GM12878 (cell line): ENCODE results near the gene ZSCAN26. TPM values are rescaled to one million over a fixed set of nuclear protein-coding genes. Genes with fewer than 3 reads are reported as not detected.

ENCODE experiments used
- ATAC-seq: fragments of 200-7000 bp; cut with Tn5 transposase; 3 replicates; pipeline ENCODE4 v1.9.1; 2020; ENCODE audit warnings: mild to moderate bottlenecking, moderate library complexity
- BruUV-seq: library from RNA; stranded (reverse); fragments of 400-500 nt; replicated peaks from 2 replicates; lab custom pipeline; 2021; lab: Mats Ljungman, UMichigan
- CTCF ChIA-PET: fragments of 300-600 bp; sonication (Branson Sonifier 250); formaldehyde crosslinking; extraction: SDS; loops from one replicate; lab custom pipeline; 2021; ENCODE audit warnings: inconsistent platforms; lab: Yijun Ruan, JAX
- POLR2A ChIA-PET: fragments of 350-600 bp; formaldehyde crosslinking; extraction: SDS; loops from one replicate; lab custom pipeline; 2021; ENCODE audit warnings: inconsistent platforms; lab: Charles Lee
- RAD21 ChIA-PET: fragments of 300-600 bp; sonication (Branson Sonifier 250); formaldehyde crosslinking; loops from one replicate; lab custom pipeline; 2023; ENCODE audit warnings: antibody characterized with exemption; ENCODE audit not compliant: unreplicated experiment; lab: Charles Lee
- SMC1A ChIA-PET: fragments of 300-600 bp; sonication (Branson Sonifier 250); formaldehyde crosslinking; loops from one replicate; lab custom pipeline; 2023; ENCODE audit not compliant: unreplicated experiment, uncharacterized antibody; lab: Charles Lee
- DNase-seq: peaks from one replicate; pipeline ENCODE4 v3.0.0-alpha.2; 2011; ENCODE audit warnings: low read depth, low spot score
- FAIRE-seq: peaks from 3 replicates; lab custom pipeline; 2011; peaks lifted over from hg19 to GRCh38; lab: Jason Lieb, UNC
- H2AFZ ChIP-seq: 2 replicates; pipeline ENCODE4 v1.6.0; 2011; ENCODE audit warnings: low read depth, low read length, control low read depth; ENCODE audit not compliant: control insufficient read depth
- H3K27ac ChIP-seq: 2 replicates; pipeline ENCODE4 v1.5.1; 2011; ENCODE audit warnings: control low read depth; ENCODE audit not compliant: control insufficient read depth, insufficient read depth
- H3K27me3 ChIP-seq, 2 experiments: replicated peaks in 1 of 2; 2 replicates each; pipeline versions ENCODE4 v1.6.0 to v1.6.1; 2011; ENCODE audit warnings: low read length in 1 of 2; ENCODE audit not compliant: control insufficient read depth in 2 of 2, insufficient read depth in 2 of 2
- H3K36me3 ChIP-seq, 2 experiments: 2 replicates each; pipeline ENCODE4 v1.5.1; 2011; ENCODE audit warnings: low read length in 1 of 2; ENCODE audit not compliant: control insufficient read depth in 2 of 2, insufficient read depth in 2 of 2
- H3K4me1 ChIP-seq: 2 replicates; pipeline ENCODE4 v1.6.1; 2011; ENCODE audit warnings: mild to moderate bottlenecking, low read length, moderate library complexity, mixed read lengths; ENCODE audit not compliant: control insufficient read depth, insufficient read depth
- H3K4me2 ChIP-seq: 2 replicates; pipeline ENCODE4 v1.6.0; 2011; ENCODE audit warnings: control low read depth; ENCODE audit not compliant: control insufficient read depth, insufficient read depth
- H3K4me3 ChIP-seq: fragments of 200-600 bp; sonication (generic); 2 replicates; pipeline ENCODE4 v1.5.1; 2016
- H3K79me2 ChIP-seq: 2 replicates; pipeline ENCODE4 v1.6.0; 2011; ENCODE audit warnings: low read length; ENCODE audit not compliant: control insufficient read depth, insufficient read depth
- H3K9ac ChIP-seq: 2 replicates; pipeline ENCODE4 v1.8.0; 2011; ENCODE audit warnings: low read length, control low read depth, mixed read lengths; ENCODE audit not compliant: control insufficient read depth, insufficient read depth
- H3K9me3 ChIP-seq: replicated peaks from 3 replicates; pipeline ENCODE4 v1.5.1; 2011; ENCODE audit warnings: mild to moderate bottlenecking, low read length; ENCODE audit not compliant: control insufficient read depth, insufficient read depth
- H4K20me1 ChIP-seq: 2 replicates; pipeline ENCODE4 v1.6.0; 2011; ENCODE audit not compliant: control insufficient read depth, insufficient read depth
- CBX5 ChIP-seq: sonication (generic); IDR thresholded peaks from 2 replicates; pipeline ENCODE4 v1.6.1; 2016; ENCODE audit warnings: low read depth, moderate library complexity, mild to moderate bottlenecking, inconsistent platforms
- CHD4 ChIP-seq: fragments of 200-600 bp; sonication (generic); IDR thresholded peaks from 2 replicates; pipeline ENCODE4 v1.6.1; 2016; ENCODE audit warnings: mild to moderate bottlenecking
- KLF5 ChIP-seq: fragments of 450-650 bp; IDR thresholded peaks from 2 replicates; pipeline ENCODE4 v1.6.1; 2014; ENCODE audit warnings: mild to moderate bottlenecking; ENCODE audit not compliant: partially characterized antibody
- WGBS: methylation state at CpG from one replicate; pipeline ENCODE4 v1.1.6; 2016; ENCODE audit warnings: low lambda C conversion rate; ENCODE audit not compliant: insufficient replicate concordance, insufficient coverage; ENCODE audit errors: missing lambda C conversion rate; 5-methylcytosine and 5-hydroxymethylcytosine counted together
- in situ Hi-C: fragments of 300-500 bp; cut with MboI; formaldehyde crosslinking; loops from 9 replicates; pipeline ENCODE4 v1.14.3; 2018; ENCODE audit warnings: mixed read lengths
- intact Hi-C: fragments of 100-400 bp; cut with micrococcal nuclease; formaldehyde crosslinking; loops from one replicate; pipeline ENCODE4 v1.14.2; 2022; ENCODE audit not compliant: unreplicated experiment
- polyA plus RNA-seq, 11 experiments: library from polyadenylated mRNA; depleted of rRNA in 4 of 11; unstranded in 6 of 11; stranded (reverse) in 5 of 11; fragments of >200 nt; fragmentation: Nextera tagmentation in 4 of 11; fragmentation: Illumina TruSeq in 1 of 11; extraction: Ambion mirVana in 4 of 11; extraction: Trizol in 1 of 11; gene quantifications; 1 replicate in 1 of 11; 2 replicates in 10 of 11; pipeline versions ENCODE4 v1.2.1 to v1.2.3, GENCODE V29; 2011 to 2016; ENCODE audit warnings: inconsistent platforms in 2 of 11, missing spikeins in 2 of 11, low read depth in 1 of 11
- small RNA-seq: library from RNA; depleted of rRNA; stranded (forward); fragments of <200 nt; gene quantifications from one replicate; pipeline ENCODE3, GENCODE V24; 2014
- total RNA-seq, 4 experiments: library from RNA; depleted of rRNA in 3 of 4; stranded (reverse); fragments of >200 nt in 3 of 4; fragmentation: Illumina TruSeq in 1 of 4; extraction: Trizol in 1 of 4; gene quantifications; 2 replicates each; pipeline versions ENCODE4 v1.2.1 to v1.2.3, GENCODE V29; 2013 to 2021

ZSCAN26 gene
- total and polyA plus RNA-seq, 10 of the 15 experiments (the other 5 are each of a cell fraction or from before 2014, with no cell fraction given) = 4.5 to 13.3 (median 6.5) TPM

DNA sequence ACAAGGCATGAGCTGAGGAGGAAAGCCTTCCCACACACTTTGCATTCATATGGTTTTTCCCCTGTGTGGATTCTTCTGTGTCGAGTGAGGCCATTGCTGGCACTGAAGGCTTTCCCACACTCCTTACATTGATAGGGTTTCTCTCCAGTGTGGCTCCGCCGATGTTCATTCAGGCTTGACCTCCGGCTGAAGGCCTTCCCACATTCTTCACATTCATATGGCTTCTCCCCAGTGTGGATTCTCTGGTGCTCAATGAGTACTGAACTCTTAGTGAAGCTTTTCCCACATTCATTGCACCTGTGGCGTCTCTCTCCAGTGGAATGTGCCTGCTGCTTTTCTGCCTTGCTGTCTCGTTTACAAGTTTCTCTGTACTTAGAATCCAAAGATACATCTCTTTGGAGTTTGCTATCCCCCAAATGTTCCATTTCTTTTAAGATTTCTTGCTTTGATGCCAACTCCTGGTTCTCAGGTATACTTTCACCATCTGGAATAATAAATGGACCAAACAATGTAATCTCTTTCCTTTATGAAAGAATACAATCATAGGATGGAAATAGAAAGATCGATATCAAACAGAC is 59.5 kb downstream of the ZSCAN26 start:
- in situ Hi-C loops = loop anchor here (25.0 kb wide), 1 partner anchor 1664 kb away; the partner anchor contains the start of gene ZNF322
- intact Hi-C loops = no loop called here
- H3K27ac ChIP-seq = no peak overlapping the region
- peak; percentile 96 for TF ChIP-seq CBX5
- no peak for TF ChIP-seq CHD4
- peak; percentile 62 for TF ChIP-seq KLF5
- TF ChIP-seq, all 136 proteins: peak for 2
- H3K79me2 ChIP-seq = no peaks in the 10 kb centered on the region
- no peak overlapping the region for H2AFZ ChIP-seq
- H3K4me1 ChIP-seq = no peaks in the 10 kb centered on the region
- peaks cover 15% of the 10 kb centered on the region for H3K9me3 ChIP-seq
- no peak overlapping the region for H3K4me2 ChIP-seq
- ChIA-PET POLR2A (no interaction called here), SMC1A (interaction anchor here (0.5 kb wide), 1 partner anchor 1089 kb away, joined by 3 read pairs; no protein-coding TSS in a partner anchor), RAD21 (no interaction called here), CTCF (interaction anchor here (0.7 kb wide), 1 partner anchor 17 kb away, joined by 3 read pairs; no protein-coding TSS in a partner anchor)
- no peaks in the 10 kb centered on the region for H3K27me3 ChIP-seq
- FAIRE-seq = no peak
- WGBS = 66% methylated on average over 7 of the region's 7 CpGs
- no TSS peak for BruUV-seq
- no peak for ATAC-seq
- H4K20me1 ChIP-seq = no peaks in the 10 kb centered on the region
- H3K36me3 ChIP-seq = peaks cover 0 to 7% of the 10 kb centered on the region in 2 experiments; a peak in 1 of 4 replicates
- no peak for DNase-seq
- H3K9ac ChIP-seq = no peak overlapping the region
- H3K4me3 ChIP-seq = no peak overlapping the region

Small RNAs within 50 kb of the gene (small RNA-seq; reads per million reads assigned to genes)
- gene AL021997.1 = not detected
- gene AL021997.2 = not detected

Other genes with a start within 250 kb of the ZSCAN26 start
Only the 7 nearest of the 12 such genes appear.
- gene ZKSCAN8, start 125.3 kb upstream of the ZSCAN26 start, total RNA-seq (2014; rRNA removed) = 8.5 and 10.1 TPM in 2 replicates
- 10.8 and 10.9 TPM in 2 replicates for gene ZKSCAN8, start 125.3 kb upstream of the ZSCAN26 start, total RNA-seq (2014; rRNA removed; fragmentation: Illumina TruSeq; extraction: Trizol)
- 13.2 and 16.1 TPM in 2 replicates for gene ZKSCAN8, start 125.3 kb upstream of the ZSCAN26 start, total RNA-seq (2021)
- gene ZKSCAN8, start 125.3 kb upstream of the ZSCAN26 start, polyA plus RNA-seq (2011; rRNA removed) = 11.5 and 12.1 TPM in 2 replicates
- 17.9 and 23.2 TPM in 2 replicates for gene ZKSCAN8, start 125.3 kb upstream of the ZSCAN26 start, polyA plus RNA-seq (2014; fragmentation: Illumina TruSeq; extraction: Trizol)
- gene ZKSCAN8, start 125.3 kb upstream of the ZSCAN26 start, polyA plus RNA-seq (2014; fragmentation: Nextera tagmentation; extraction: Ambion mirVana) = 1 to 10 TPM; 1.0 to 1.5 TPM
- 8.3 and 9.0 TPM in 2 replicates for gene ZKSCAN8, start 125.3 kb upstream of the ZSCAN26 start, polyA plus RNA-seq (2014; rRNA removed)
- gene ZKSCAN8, start 125.3 kb upstream of the ZSCAN26 start, polyA plus RNA-seq (2016; fragmentation: Nextera tagmentation; extraction: Ambion mirVana) = 1 to 10 TPM; 5.6 to 5.8 TPM
- 17.8 and 20.9 TPM in 2 replicates for gene ZSCAN9, start 41.9 kb upstream of the ZSCAN26 start, total RNA-seq (2014; rRNA removed)
- gene ZSCAN9, start 41.9 kb upstream of the ZSCAN26 start, total RNA-seq (2014; rRNA removed; fragmentation: Illumina TruSeq; extraction: Trizol) = 22.6 and 23.4 TPM in 2 replicates
- gene ZSCAN9, start 41.9 kb upstream of the ZSCAN26 start, total RNA-seq (2021) = 16.6 and 17.0 TPM in 2 replicates
- 28.7 and 29.2 TPM in 2 replicates for gene ZSCAN9, start 41.9 kb upstream of the ZSCAN26 start, polyA plus RNA-seq (2011; rRNA removed)
- 22.8 and 25.3 TPM in 2 replicates for gene ZSCAN9, start 41.9 kb upstream of the ZSCAN26 start, polyA plus RNA-seq (2014; fragmentation: Illumina TruSeq; extraction: Trizol)
- gene ZSCAN9, start 41.9 kb upstream of the ZSCAN26 start, polyA plus RNA-seq (2014; fragmentation: Nextera tagmentation; extraction: Ambion mirVana) = 10 to 100 TPM; 10.2 to 12.4 TPM
- gene ZSCAN9, start 41.9 kb upstream of the ZSCAN26 start, polyA plus RNA-seq (2014; rRNA removed) = 16.9 and 22.5 TPM in 2 replicates
- 10 to 100 TPM in 1 of 2 experiments, 1 to 10 TPM in 1; 8.1 to 10.4 TPM for gene ZSCAN9, start 41.9 kb upstream of the ZSCAN26 start, polyA plus RNA-seq (2016; fragmentation: Nextera tagmentation; extraction: Ambion mirVana)
- gene ZKSCAN4, start 14.9 kb upstream of the ZSCAN26 start, total RNA-seq (2014; rRNA removed) = 4.4 and 5.8 TPM in 2 replicates
- gene ZKSCAN4, start 14.9 kb upstream of the ZSCAN26 start, total RNA-seq (2014; rRNA removed; fragmentation: Illumina TruSeq; extraction: Trizol) = 5.8 and 6.1 TPM in 2 replicates
- gene ZKSCAN4, start 14.9 kb upstream of the ZSCAN26 start, total RNA-seq (2021) = 5.8 and 6.4 TPM in 2 replicates
- 5.5 and 7.0 TPM in 2 replicates for gene ZKSCAN4, start 14.9 kb upstream of the ZSCAN26 start, polyA plus RNA-seq (2011; rRNA removed)
- 6.5 and 7.4 TPM in 2 replicates for gene ZKSCAN4, start 14.9 kb upstream of the ZSCAN26 start, polyA plus RNA-seq (2014; fragmentation: Illumina TruSeq; extraction: Trizol)
- gene ZKSCAN4, start 14.9 kb upstream of the ZSCAN26 start, polyA plus RNA-seq (2014; fragmentation: Nextera tagmentation; extraction: Ambion mirVana) = 1 to 10 TPM; 3.0 to 3.3 TPM
- gene ZKSCAN4, start 14.9 kb upstream of the ZSCAN26 start, polyA plus RNA-seq (2014; rRNA removed) = 4.3 and 4.8 TPM in 2 replicates
- gene ZKSCAN4, start 14.9 kb upstream of the ZSCAN26 start, polyA plus RNA-seq (2016; fragmentation: Nextera tagmentation; extraction: Ambion mirVana) = 1 to 10 TPM; 4.9 to 5.1 TPM
- 0.16 and 0.17 TPM in 2 replicates for gene NKAPL, start 7.8 kb upstream of the ZSCAN26 start, total RNA-seq (2014; rRNA removed)
- gene NKAPL, start 7.8 kb upstream of the ZSCAN26 start, total RNA-seq (2014; rRNA removed; fragmentation: Illumina TruSeq; extraction: Trizol) = 0.27 and 0.32 TPM in 2 replicates
- gene NKAPL, start 7.8 kb upstream of the ZSCAN26 start, total RNA-seq (2021) = 0.11 and 0.18 TPM in 2 replicates
- not detected in 2 replicates for gene NKAPL, start 7.8 kb upstream of the ZSCAN26 start, polyA plus RNA-seq (2011; rRNA removed)
- gene NKAPL, start 7.8 kb upstream of the ZSCAN26 start, polyA plus RNA-seq (2014; fragmentation: Illumina TruSeq; extraction: Trizol) = 0.15 and 0.29 TPM in 2 replicates
- under 1 TPM; 0.10 to 0.22 TPM for gene NKAPL, start 7.8 kb upstream of the ZSCAN26 start, polyA plus RNA-seq (2014; fragmentation: Nextera tagmentation; extraction: Ambion mirVana)
- 0.27 and 0.31 TPM in 2 replicates for gene NKAPL, start 7.8 kb upstream of the ZSCAN26 start, polyA plus RNA-seq (2014; rRNA removed)
- under 1 TPM; 0.19 to 0.48 TPM for gene NKAPL, start 7.8 kb upstream of the ZSCAN26 start, polyA plus RNA-seq (2016; fragmentation: Nextera tagmentation; extraction: Ambion mirVana)
- gene PGBD1, start 14.4 kb downstream of the ZSCAN26 start, total RNA-seq (2014; rRNA removed) = 3.7 and 4.4 TPM in 2 replicates
- 3.9 and 4.2 TPM in 2 replicates for gene PGBD1, start 14.4 kb downstream of the ZSCAN26 start, total RNA-seq (2014; rRNA removed; fragmentation: Illumina TruSeq; extraction: Trizol)
- 3.0 and 3.7 TPM in 2 replicates for gene PGBD1, start 14.4 kb downstream of the ZSCAN26 start, total RNA-seq (2021)
- gene PGBD1, start 14.4 kb downstream of the ZSCAN26 start, polyA plus RNA-seq (2011; rRNA removed) = 1.9 and 2.5 TPM in 2 replicates
- gene PGBD1, start 14.4 kb downstream of the ZSCAN26 start, polyA plus RNA-seq (2014; fragmentation: Illumina TruSeq; extraction: Trizol) = 4.4 and 4.8 TPM in 2 replicates
- 1 to 10 TPM; 2.0 to 2.2 TPM for gene PGBD1, start 14.4 kb downstream of the ZSCAN26 start, polyA plus RNA-seq (2014; fragmentation: Nextera tagmentation; extraction: Ambion mirVana)
- gene PGBD1, start 14.4 kb downstream of the ZSCAN26 start, polyA plus RNA-seq (2014; rRNA removed) = 2.9 and 3.8 TPM in 2 replicates
- 1 to 10 TPM; 4.5 to 4.9 TPM for gene PGBD1, start 14.4 kb downstream of the ZSCAN26 start, polyA plus RNA-seq (2016; fragmentation: Nextera tagmentation; extraction: Ambion mirVana)
- gene ZSCAN31, start 69.0 kb downstream of the ZSCAN26 start, total RNA-seq (2014; rRNA removed) = 2.3 and 4.3 TPM in 2 replicates
- gene ZSCAN31, start 69.0 kb downstream of the ZSCAN26 start, total RNA-seq (2014; rRNA removed; fragmentation: Illumina TruSeq; extraction: Trizol) = 4.8 and 5.1 TPM in 2 replicates
- gene ZSCAN31, start 69.0 kb downstream of the ZSCAN26 start, total RNA-seq (2021) = 5.1 and 5.2 TPM in 2 replicates
- 2.1 and 2.4 TPM in 2 replicates for gene ZSCAN31, start 69.0 kb downstream of the ZSCAN26 start, polyA plus RNA-seq (2011; rRNA removed)
- 4.6 and 7.2 TPM in 2 replicates for gene ZSCAN31, start 69.0 kb downstream of the ZSCAN26 start, polyA plus RNA-seq (2014; fragmentation: Illumina TruSeq; extraction: Trizol)
- 1 to 10 TPM; 1.6 to 2.0 TPM for gene ZSCAN31, start 69.0 kb downstream of the ZSCAN26 start, polyA plus RNA-seq (2014; fragmentation: Nextera tagmentation; extraction: Ambion mirVana)
- gene ZSCAN31, start 69.0 kb downstream of the ZSCAN26 start, polyA plus RNA-seq (2014; rRNA removed) = 3.0 and 3.8 TPM in 2 replicates
- gene ZSCAN31, start 69.0 kb downstream of the ZSCAN26 start, polyA plus RNA-seq (2016; fragmentation: Nextera tagmentation; extraction: Ambion mirVana) = 1 to 10 TPM; 2.8 to 3.0 TPM
- gene ZKSCAN3, start 82.8 kb downstream of the ZSCAN26 start, total RNA-seq (2014; rRNA removed) = 2.8 and 3.4 TPM in 2 replicates
- 3.4 and 3.6 TPM in 2 replicates for gene ZKSCAN3, start 82.8 kb downstream of the ZSCAN26 start, total RNA-seq (2014; rRNA removed; fragmentation: Illumina TruSeq; extraction: Trizol)
- gene ZKSCAN3, start 82.8 kb downstream of the ZSCAN26 start, total RNA-seq (2021) = 3.9 and 4.3 TPM in 2 replicates
- 2.9 and 3.3 TPM in 2 replicates for gene ZKSCAN3, start 82.8 kb downstream of the ZSCAN26 start, polyA plus RNA-seq (2011; rRNA removed)
- gene ZKSCAN3, start 82.8 kb downstream of the ZSCAN26 start, polyA plus RNA-seq (2014; fragmentation: Illumina TruSeq; extraction: Trizol) = 2.5 and 3.6 TPM in 2 replicates
- gene ZKSCAN3, start 82.8 kb downstream of the ZSCAN26 start, polyA plus RNA-seq (2014; fragmentation: Nextera tagmentation; extraction: Ambion mirVana) = 1 to 10 TPM in 1 of 2 experiments, under 1 TPM in 1; 0.86 to 1.1 TPM
- 2.6 and 3.0 TPM in 2 replicates for gene ZKSCAN3, start 82.8 kb downstream of the ZSCAN26 start, polyA plus RNA-seq (2014; rRNA removed)
- gene ZKSCAN3, start 82.8 kb downstream of the ZSCAN26 start, polyA plus RNA-seq (2016; fragmentation: Nextera tagmentation; extraction: Ambion mirVana) = 1 to 10 TPM; 2.8 to 3.2 TPM